ENCODE measurements around the gene MIER2.

DNA sequence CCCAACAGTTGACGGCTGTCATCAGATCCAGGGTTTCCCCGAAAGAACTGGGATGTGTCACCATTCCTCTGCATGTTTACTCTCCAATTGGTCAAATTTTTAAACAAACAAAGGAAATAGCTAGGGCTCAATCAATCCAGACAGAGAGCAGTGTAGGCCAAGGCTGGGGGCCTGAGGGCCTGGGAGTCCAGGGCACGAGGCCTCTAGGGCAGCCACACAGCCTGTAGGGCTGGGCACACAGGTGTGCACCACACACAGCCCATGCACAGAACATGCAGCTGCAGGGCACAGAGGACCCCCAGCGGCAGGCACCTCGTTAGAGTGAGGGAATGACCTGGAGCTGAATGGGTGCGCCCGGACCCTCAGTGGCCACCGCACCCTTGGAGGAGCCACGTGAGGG lies 9.5 kb downstream of the MIER2 start:
- TF ChIP-seq, protein P1, sequence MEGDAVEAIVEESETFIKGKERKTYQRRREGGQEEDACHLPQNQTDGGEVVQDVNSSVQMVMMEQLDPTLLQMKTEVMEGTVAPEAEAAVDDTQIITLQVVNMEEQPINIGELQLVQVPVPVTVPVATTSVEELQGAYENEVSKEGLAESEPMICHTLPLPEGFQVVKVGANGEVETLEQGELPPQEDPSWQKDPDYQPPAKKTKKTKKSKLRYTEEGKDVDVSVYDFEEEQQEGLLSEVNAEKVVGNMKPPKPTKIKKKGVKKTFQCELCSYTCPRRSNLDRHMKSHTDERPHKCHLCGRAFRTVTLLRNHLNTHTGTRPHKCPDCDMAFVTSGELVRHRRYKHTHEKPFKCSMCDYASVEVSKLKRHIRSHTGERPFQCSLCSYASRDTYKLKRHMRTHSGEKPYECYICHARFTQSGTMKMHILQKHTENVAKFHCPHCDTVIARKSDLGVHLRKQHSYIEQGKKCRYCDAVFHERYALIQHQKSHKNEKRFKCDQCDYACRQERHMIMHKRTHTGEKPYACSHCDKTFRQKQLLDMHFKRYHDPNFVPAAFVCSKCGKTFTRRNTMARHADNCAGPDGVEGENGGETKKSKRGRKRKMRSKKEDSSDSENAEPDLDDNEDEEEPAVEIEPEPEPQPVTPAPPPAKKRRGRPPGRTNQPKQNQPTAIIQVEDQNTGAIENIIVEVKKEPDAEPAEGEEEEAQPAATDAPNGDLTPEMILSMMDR (IDR thresholded peaks at IDR 0.05; ENCODE audit: low read length): no peak
- no peak for TF ChIP-seq EZH2phosphoT487 (IDR thresholded peaks at IDR 0.05; ENCODE audit: low read length)

All from MM.1S (cell line).